Stimulated activated CD8-positive, alpha-beta memory T cell treated with anti-CD3 and anti-CD28 coated beads, Interleukin-12 subunit alpha, Interleukin-12 subunit beta, amount 100 ng/mL, for 24 hours (primary cell): Measurements from ENCODE around the gene TMEM114.

Experiments used
- DNase-seq: peaks from one replicate; pipeline ENCODE4 v3.0.0-alpha.2; 2020; ENCODE audit errors: extremely low read depth

Gene TMEM114

DNA sequence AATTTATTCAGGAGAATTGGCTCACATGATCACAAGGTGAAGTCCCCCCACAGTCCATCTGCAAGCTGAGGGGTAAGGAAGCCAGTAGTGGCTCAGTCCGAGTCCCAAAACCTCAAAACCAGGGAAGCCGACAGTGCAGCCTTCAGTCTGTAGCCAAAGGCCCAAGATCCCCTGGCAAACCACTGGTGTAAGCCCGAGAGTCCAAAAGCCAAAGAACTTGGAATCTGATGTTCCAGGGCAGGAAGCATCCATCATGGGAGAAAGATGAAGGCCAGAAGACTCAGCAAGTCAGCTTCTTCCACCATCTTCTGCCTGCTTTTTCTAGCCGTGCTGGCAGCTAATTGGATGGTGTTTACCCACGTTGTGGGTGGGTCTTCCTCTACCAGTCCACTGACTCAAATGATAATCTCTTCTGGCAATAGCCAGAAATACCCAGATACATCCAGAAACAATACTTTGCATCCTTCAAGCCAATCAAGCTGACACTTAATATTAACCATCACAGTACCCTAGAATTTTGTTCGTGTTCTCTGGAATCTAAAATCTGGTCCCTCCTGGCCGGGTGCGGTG, 40.4 kb downstream of the TMEM114 start:
- no peak for DNase-seq

GRCh38 chr16:8548166-8548565, 42.1 kb downstream of the TMEM114 start:
- DNase-seq = no peak

- no peak for DNase-seq
Observed at GRCh38 chr16:8547762-8548161, 42.5 kb downstream of the TMEM114 start.

GRCh38 chr16:8544406-8544805, 45.9 kb downstream of the TMEM114 start:
- no peak for DNase-seq

- no peak for DNase-seq
Observed at GRCh38 chr16:8543258-8543657, 47.1 kb downstream of the TMEM114 start.

DNA sequence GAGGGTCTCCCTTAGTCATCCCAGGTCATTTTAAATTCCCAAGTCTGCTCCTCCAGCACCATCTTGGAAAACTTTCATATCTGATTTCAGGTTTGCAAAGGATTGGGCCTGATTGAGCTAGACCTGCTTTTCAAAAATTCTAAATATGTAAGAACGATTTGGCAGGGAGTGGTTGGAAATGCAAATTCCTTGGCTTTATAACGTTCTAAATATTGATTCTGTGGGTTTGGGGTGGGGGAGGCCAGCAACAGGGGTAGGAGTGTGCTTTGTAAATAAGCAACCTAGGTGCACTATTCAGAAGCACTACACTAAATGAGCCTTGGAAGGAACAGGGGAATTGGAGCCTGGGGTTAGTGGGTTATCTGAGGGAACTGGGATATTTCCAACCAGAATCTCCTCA, 47.9 kb downstream of the TMEM114 start:
- no peak for DNase-seq

DNA sequence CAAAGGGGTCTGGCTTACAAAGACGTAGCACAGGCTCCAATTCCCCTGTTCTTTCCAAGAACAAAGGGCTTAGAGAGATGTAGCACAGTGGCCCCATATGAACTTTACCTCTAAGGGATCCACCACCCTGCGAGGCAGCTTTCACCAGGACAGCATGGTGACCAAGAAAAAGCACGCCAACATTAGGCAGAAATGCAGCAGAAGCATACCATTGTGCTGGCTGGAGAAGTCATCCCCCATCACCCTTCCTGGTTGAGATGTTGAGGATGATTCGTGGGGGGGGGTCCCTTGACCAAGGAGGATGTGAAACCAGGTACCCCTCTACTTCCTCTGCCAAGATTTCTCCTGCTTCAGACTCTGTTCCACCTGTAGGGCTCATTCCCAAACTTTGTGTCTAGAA, 48.4 kb downstream of the TMEM114 start:
- no peak for DNase-seq

GRCh38 chr16:8537691-8538342, 52.5 kb downstream of the TMEM114 start:
- no peak for DNase-seq

- no peak for DNase-seq
Observed at GRCh38 chr16:8533509-8533908, 56.8 kb downstream of the TMEM114 start.

DNA sequence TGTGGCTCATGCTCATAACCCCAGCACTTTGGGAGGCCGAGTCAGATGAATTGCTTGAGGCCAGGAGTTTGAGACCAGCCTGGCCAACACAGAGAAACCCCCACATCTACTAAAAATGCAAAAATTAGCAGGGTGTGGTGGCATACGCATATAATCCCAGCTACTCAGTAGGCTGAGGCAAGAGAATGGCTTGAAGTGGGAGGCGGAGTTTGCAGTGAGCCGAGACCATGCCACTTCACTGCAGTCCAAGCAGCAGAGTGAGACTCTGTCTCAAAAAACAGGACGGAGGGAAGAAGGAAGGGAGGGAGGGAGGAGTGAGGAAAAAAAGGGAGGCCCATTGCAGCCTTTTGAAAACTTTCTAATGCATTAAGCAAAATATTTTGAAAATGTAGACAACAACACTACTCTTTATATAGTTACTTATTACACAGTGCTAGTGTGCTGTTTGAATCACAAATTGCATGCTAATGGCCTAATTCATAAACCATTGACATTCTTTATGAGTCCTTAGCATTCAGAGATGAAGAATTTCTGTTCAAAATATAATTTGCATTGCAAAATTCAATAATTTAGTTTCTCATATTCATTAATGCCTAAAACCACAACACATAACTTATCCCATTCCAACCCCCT, 59.4 kb downstream of the TMEM114 start:
- DNase-seq = no peak

DNA sequence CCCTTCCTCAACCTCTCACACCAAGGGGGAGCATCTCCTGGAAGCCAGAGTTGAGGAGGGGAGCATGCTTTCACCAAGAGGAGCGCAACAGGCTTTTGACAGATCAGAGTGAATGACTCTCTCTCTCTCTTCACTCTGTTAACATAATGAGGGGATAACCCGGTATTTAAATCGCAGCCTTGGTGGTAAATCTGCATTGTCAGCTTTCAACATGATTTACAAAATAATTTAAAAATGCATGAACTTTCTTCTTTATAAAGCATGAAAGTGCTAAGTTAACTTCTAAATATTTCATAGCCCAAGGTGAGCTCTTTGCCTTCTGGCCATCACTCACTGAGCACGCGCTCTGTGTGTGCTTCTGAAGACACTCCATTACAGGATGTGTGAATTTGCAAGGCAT, 61.8 kb downstream of the TMEM114 start:
- no peak for DNase-seq

- no peak for DNase-seq
Observed at GRCh38 chr16:8523932-8524331, 66.4 kb downstream of the TMEM114 start.

DNA sequence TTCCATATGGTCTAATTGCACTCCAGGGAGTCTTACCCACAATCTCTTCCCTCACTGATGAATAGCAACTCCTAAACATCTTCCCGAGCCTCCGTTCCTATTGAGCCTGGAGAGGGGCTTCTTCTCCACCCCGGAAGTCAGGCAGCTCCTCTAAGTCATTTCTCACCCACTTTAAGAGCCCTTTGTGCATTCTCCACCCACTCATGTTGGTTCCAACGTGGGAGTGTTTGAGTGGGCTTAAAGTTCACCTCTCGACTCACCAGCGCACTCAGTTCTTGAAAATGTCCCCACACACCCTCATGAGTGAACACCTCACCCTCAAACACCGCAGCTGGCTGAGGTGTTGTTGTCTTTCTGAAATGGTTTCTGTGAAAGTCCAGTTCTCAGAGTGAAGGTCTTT, 67.6 kb downstream of the TMEM114 start:
- no peak for DNase-seq

GRCh38 chr16:8519643-8520042, 70.7 kb downstream of the TMEM114 start:
- no peak for DNase-seq
